Natural killer cell treated with Interleukin-12 subunit alpha and Interleukin-12 subunit beta and Interleukin-15 and Interleukin-18, amount 100 ng/mL, for 72 hours (primary cell): ENCODE measurements around the gene NMNAT2. TPM values are rescaled to one million over a fixed set of nuclear protein-coding genes. Genes with fewer than 3 reads are reported as not detected.
A peak's percentile ranks its signal among the peaks of the same experiment; 100 is the strongest.

Experiments used
- ATAC-seq, 2 donors: fragments of 150-1000 bp; cut with Tn5 transposase in 1 of 2; sonication (Bioruptor Pico), chemical (Tn5 transposase) in 1 of 2; 2 replicates each; pipeline ENCODE4 v1.10.0; 2021
- DNase-seq: peaks from one replicate; pipeline ENCODE4 v3.0.0; 2022; ENCODE audit warnings: low spot score
- H3K27ac Mint-ChIP-seq, 2 donors: 1 replicate in 1 of 2; 2 replicates in 1 of 2; pipeline ENCODE4 v1.8.0; 2022; ENCODE audit warnings: mixed read lengths in 2 of 2, mild to moderate bottlenecking in 1 of 2, moderate library complexity in 1 of 2
- H3K27me3 Mint-ChIP-seq, 2 donors: 1 replicate in 1 of 2; 2 replicates in 1 of 2; pipeline ENCODE4 v1.8.0; 2022; ENCODE audit warnings: mixed read lengths in 2 of 2
- H3K36me3 Mint-ChIP-seq: one replicate; pipeline ENCODE4 v1.8.0; 2022; ENCODE audit warnings: mixed read lengths
- H3K4me1 Mint-ChIP-seq, 2 donors: 1 replicate in 1 of 2; 2 replicates in 1 of 2; pipeline ENCODE4 v1.8.0; 2022; ENCODE audit warnings: low read depth in 2 of 2, mixed read lengths in 2 of 2, mild to moderate bottlenecking in 1 of 2
- H3K4me3 Mint-ChIP-seq: one replicate; pipeline ENCODE4 v1.8.0; 2022; ENCODE audit warnings: mixed read lengths
- H3K9me3 Mint-ChIP-seq: 2 replicates; pipeline ENCODE4 v1.8.0; 2022; ENCODE audit warnings: mixed read lengths
- total RNA-seq, 2 donors: library from RNA; stranded (reverse); gene quantifications; one replicate each; pipeline ENCODE4 v1.2.3, GENCODE V29; 2022

Gene NMNAT2
- total RNA-seq, 2 donors from 2014 or later = not detected

DNA sequence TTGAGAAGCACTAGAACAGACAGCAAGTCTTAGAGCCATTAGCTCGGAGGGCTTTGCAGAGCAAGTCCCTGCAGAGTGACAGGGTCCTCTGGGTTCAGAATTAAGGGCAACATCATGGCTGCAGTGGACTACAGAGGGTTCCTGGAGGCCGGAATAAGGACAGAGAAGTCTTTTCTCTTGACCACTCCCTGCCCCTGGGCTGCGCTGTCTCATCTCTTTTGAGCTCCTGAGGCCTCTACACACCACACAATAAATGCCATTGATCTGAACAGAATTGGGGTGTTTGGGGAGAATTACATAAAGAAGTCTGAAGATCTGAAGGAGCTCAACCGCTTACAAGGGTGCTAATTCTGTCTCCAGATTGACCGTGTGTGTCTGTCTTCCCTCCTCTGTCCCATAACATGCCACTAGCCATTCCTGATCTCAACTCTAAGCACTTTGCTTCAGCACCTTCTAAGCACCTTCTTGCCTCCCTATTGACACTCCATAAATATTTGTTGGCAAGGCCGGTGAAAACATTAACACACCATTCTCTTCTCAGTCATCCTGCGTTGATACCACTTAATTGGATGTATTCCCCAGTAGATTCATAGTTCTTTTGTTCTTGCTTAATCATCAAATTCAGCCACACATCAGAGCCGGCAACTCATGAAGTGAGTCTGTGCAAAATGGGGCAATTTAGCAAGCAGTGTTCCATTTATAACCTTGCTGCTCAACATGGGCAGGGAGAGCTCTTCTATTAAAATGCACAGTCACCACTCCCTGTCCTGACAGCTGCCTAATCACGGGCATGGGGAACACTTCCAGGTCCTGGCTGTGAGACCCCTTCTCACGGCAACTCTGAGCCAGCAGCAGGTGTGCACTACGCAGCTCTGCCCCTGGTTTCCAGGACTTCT lies 49.7 kb downstream of the NMNAT2 start:
- no peak overlapping the region for H3K27ac Mint-ChIP-seq
- H3K9me3 Mint-ChIP-seq = no peaks in the 10 kb centered on the region
- ATAC-seq = no peak
- H3K4me3 Mint-ChIP-seq = no peak overlapping the region
- no peak for DNase-seq
- no peaks in the 10 kb centered on the region for H3K4me1 Mint-ChIP-seq
- peaks cover 22 to 49% of the 10 kb centered on the region in 2 donors for H3K27me3 Mint-ChIP-seq
- H3K36me3 Mint-ChIP-seq = no peaks in the 10 kb centered on the region

DNA sequence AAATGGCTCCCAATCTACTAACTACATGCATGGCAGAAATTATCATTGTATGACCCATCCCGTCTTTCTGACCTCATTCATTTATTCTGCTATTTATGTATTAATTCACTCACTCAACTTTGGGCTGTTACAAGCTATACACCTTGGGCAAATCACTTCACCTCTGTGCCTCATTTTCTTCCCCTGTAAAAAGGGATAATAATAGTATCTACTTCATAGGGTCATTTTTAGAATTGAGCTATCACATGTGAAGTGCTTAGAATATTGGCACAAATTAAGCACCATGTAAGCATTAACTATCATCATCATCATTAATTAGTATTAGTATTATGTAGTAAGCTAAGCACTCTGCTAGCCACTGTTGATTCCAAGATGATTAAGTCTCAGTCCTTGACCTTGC lies 52.1 kb downstream of the NMNAT2 start:
- Mint-ChIP-seq H3K9me3 (no peaks in the 10 kb centered on the region), H3K36me3 (no peaks in the 10 kb centered on the region), H3K27ac (no peak overlapping the region), H3K4me1 (no peaks in the 10 kb centered on the region), H3K27me3 (peaks cover 22 to 54% of the 10 kb centered on the region in 2 donors), H3K4me3 (no peak overlapping the region)
- ATAC-seq (no peak), DNase-seq (no peak)

DNA sequence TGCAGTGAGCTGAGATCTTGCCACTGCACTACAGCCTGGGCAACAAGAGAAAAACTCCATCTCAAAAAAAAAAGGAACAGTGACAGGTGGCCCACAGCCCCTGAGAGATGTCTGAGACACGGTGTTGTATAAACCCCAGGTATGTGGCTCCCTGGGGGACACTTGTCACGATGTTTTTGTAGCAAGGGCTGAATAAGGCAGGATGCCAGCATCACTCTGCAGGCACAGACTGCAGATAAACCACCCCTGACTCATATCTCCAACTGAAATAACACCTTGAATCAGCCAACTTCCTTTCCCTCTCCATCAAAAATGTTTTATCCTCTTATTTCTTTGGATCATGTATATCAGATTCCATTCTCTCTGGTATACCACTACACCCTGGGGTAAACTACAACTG lies 52.5 kb downstream of the NMNAT2 start:
- Mint-ChIP-seq H3K4me3 (no peak overlapping the region), H3K27ac (no peak overlapping the region), H3K9me3 (no peaks in the 10 kb centered on the region), H3K36me3 (no peaks in the 10 kb centered on the region), H3K4me1 (no peaks in the 10 kb centered on the region), H3K27me3 (peaks cover 22 to 54% of the 10 kb centered on the region in 2 donors)
- DNase-seq = no peak
- ATAC-seq = no peak

DNA sequence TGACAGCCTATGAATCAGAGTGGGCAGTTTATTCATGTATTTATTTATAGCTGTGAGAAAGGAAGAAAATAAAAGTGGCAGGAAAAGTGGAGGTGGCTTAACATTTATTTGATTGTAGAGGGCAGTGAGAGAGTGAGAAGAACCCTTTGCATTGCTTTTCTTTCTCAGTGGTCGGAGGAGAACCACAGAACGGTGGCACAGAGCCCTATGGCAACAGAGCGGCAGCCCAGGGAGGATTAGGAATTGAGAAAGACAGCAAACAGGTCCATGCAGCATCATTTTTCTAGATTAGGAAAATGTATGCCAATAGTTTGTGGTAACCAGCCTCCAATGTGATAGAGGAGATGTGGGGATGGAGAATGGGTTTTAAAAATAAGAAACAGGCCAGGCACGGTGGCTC lies 53.1 kb downstream of the NMNAT2 start:
- ATAC-seq (no peak), DNase-seq (no peak)
- Mint-ChIP-seq H3K4me1 (no peaks in the 10 kb centered on the region), H3K9me3 (no peaks in the 10 kb centered on the region), H3K36me3 (no peaks in the 10 kb centered on the region), H3K4me3 (no peak overlapping the region), H3K27me3 (peaks cover 22 to 54% of the 10 kb centered on the region in 2 donors), H3K27ac (no peak overlapping the region)

DNA sequence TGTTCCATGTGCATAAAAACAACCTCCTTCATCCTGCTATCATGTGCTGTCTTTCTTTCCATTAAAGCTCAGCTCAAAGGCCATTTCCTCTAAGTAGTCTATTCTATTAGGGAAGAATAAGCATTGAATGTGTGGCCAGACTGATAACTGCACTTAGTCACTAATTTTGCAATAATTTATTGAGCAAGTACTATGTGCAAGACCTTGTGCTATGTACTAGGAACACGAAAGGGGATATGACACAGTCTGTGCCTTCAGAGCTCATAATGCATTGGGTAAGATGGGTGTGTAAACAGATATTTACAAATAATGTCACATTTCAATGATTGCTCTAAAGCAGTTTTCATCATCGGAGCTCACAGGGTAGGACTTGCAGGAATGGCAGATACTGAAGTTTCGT lies 54.2 kb downstream of the NMNAT2 start:
- Mint-ChIP-seq H3K4me1 (no peaks in the 10 kb centered on the region), H3K27ac (no peak overlapping the region), H3K36me3 (no peaks in the 10 kb centered on the region), H3K9me3 (no peaks in the 10 kb centered on the region), H3K27me3 (peaks cover 23 to 53% of the 10 kb centered on the region in 2 donors), H3K4me3 (no peak overlapping the region)
- DNase-seq (no peak), ATAC-seq (peak in 1 of 2 donors; percentile 55)

DNA sequence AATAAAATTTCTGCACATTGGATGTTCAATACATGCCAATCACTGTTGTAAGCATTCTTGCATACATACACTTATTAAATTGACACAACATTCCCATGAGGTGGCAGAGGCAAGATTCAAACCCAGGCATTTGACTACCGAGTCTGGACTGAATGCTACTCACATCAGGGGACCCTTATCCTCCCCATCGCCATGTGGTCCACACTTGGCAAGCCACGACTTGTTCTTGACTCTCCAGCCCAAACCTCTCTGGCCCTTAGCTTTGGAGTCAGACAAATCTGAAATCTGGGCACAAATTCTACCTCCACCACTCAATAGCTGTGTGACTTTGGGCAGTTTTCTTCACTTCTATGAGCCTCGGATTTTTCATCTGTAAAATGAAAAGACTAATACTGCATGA lies 57.1 kb downstream of the NMNAT2 start:
- DNase-seq = no peak
- Mint-ChIP-seq H3K9me3 (no peaks in the 10 kb centered on the region), H3K27ac (no peak overlapping the region), H3K27me3 (peaks cover 22 to 41% of the 10 kb centered on the region in 2 donors), H3K4me3 (no peak overlapping the region), H3K36me3 (no peaks in the 10 kb centered on the region), H3K4me1 (no peaks in the 10 kb centered on the region)
- no peak for ATAC-seq

DNA sequence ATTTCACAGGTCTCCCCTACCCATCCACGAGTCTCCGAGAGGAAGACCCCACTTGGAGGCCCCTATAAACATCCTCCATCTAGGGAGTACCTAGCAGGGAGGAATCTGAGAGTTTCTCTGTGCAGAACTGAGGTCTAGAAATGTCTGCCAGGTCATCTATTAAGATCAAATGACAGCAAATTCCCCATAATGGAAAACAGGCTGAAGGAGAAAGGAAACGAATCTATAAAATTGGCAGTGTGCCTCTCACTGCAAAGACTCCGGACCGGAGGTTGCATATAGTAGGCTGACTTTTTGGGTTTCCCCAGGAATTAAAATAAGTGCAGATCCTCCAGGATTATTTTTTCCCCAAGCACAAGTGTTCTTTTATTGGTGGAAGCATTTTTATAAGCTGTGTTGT lies 57.7 kb downstream of the NMNAT2 start:
- no peaks in the 10 kb centered on the region for H3K4me1 Mint-ChIP-seq
- H3K27me3 Mint-ChIP-seq = peaks cover 19 to 37% of the 10 kb centered on the region in 2 donors
- no peaks in the 10 kb centered on the region for H3K36me3 Mint-ChIP-seq
- ATAC-seq = no peak
- H3K9me3 Mint-ChIP-seq = no peaks in the 10 kb centered on the region
- no peak for DNase-seq
- H3K4me3 Mint-ChIP-seq = no peak overlapping the region
- no peak overlapping the region for H3K27ac Mint-ChIP-seq

DNA sequence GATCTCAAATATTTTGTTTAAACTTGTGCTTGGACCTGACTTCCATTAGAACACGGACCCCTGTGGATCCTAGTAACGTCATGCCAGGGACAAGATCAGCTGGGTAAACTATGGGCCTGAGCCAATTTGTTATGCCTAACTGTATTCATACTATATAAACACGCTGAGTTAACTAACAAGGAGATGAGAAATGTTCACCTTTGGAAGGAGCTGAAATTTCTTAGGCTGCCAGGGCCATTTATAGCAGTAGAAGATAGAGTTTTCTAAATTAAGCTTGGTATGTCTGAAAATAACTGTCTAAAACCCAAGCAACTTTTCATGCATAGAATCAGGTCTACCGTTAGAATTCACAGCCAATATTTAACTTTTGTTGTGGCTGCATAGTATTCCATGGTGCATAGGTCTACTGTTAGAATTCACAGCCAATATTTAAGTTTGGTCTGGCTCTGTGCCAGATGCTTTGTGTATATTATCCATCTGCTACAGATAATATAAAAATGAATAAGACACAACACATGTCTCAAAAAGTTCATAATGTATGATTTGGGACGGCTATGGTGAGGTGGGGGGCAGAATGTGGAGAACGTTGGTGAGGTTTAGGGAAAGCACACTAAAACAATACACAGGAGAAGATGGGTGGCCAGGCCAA lies 61.5 kb downstream of the NMNAT2 start:
- H3K9me3 Mint-ChIP-seq = no peaks in the 10 kb centered on the region
- no peak overlapping the region for H3K4me3 Mint-ChIP-seq
- no peak for ATAC-seq
- DNase-seq = no peak
- H3K4me1 Mint-ChIP-seq = no peaks in the 10 kb centered on the region
- H3K27me3 Mint-ChIP-seq = peaks cover 10 to 17% of the 10 kb centered on the region in 2 donors
- H3K27ac Mint-ChIP-seq = no peak overlapping the region
- no peaks in the 10 kb centered on the region for H3K36me3 Mint-ChIP-seq

DNA sequence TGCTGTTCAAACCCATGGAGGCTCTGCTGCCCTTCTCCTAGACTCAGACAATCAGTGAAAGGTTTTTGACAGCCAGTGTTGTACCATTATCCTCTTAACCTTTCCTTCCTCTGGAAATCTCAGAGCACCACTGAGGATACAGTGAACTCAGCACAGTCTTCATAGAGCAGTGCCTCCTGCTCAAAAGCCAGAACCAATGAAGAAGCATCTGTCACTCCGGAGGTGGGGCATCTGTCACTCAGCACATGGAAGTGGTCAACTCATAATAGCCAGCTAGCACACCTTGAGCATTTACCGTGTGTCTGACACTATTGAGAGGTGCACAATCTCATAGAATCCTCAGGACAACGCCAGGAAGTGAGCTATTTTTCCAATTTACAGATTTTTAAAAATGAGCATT lies 62.4 kb downstream of the NMNAT2 start:
- no peaks in the 10 kb centered on the region for H3K9me3 Mint-ChIP-seq
- ATAC-seq (peak in 1 of 2 donors; percentile 33), DNase-seq (no peak)
- peaks cover 10 to 17% of the 10 kb centered on the region in 2 donors for H3K27me3 Mint-ChIP-seq
- H3K4me1 Mint-ChIP-seq = no peaks in the 10 kb centered on the region
- no peak overlapping the region for H3K4me3 Mint-ChIP-seq
- no peak overlapping the region for H3K27ac Mint-ChIP-seq
- no peaks in the 10 kb centered on the region for H3K36me3 Mint-ChIP-seq

DNA sequence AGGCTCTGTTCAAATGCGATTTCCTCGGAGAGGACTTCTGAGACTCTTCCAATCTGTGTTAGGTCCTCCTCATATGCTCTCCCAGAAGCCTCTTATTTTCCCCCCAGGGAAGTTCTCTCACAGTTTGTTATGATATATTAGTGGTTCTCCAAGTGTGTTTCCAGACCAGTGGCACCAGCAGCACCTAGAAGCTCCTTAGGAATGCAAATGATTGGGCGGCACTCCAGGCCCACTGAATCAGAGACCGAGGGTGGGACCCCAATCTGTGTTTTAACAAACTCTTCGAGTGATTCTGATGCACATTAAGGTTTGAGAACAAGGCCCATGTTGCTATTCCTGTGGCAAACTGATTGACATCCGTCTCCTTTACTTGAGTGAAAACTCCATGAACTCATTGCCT lies 63.0 kb downstream of the NMNAT2 start:
- DNase-seq = no peak
- Mint-ChIP-seq H3K27me3 (peaks cover 10 to 19% of the 10 kb centered on the region in 2 donors), H3K4me3 (no peak overlapping the region), H3K36me3 (no peaks in the 10 kb centered on the region), H3K4me1 (no peaks in the 10 kb centered on the region), H3K9me3 (no peaks in the 10 kb centered on the region), H3K27ac (no peak overlapping the region)
- ATAC-seq = no peak

DNA sequence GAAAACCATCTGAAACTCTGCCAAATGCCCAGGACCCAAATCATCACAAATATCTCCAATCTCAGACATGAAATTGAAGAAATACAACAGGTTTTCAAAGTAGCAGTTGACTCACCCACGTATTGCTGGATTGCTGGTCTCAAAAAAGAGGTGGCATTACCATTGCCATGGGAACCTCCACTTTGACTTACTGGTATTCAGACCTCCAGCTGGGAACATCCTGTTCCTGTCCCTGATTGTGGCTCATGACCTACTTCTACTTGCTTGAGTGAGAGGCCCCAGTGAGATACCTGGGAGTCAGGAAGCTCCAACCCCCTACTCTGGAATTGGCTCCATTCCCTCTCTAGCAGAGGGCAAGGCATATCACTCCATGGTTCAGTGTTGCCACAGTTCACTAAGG lies 64.6 kb downstream of the NMNAT2 start:
- Mint-ChIP-seq H3K36me3 (no peaks in the 10 kb centered on the region), H3K4me1 (no peaks in the 10 kb centered on the region), H3K27ac (no peak overlapping the region), H3K9me3 (no peaks in the 10 kb centered on the region), H3K27me3 (peaks cover 14 to 23% of the 10 kb centered on the region in 2 donors), H3K4me3 (no peak overlapping the region)
- DNase-seq (no peak), ATAC-seq (no peak)

DNA sequence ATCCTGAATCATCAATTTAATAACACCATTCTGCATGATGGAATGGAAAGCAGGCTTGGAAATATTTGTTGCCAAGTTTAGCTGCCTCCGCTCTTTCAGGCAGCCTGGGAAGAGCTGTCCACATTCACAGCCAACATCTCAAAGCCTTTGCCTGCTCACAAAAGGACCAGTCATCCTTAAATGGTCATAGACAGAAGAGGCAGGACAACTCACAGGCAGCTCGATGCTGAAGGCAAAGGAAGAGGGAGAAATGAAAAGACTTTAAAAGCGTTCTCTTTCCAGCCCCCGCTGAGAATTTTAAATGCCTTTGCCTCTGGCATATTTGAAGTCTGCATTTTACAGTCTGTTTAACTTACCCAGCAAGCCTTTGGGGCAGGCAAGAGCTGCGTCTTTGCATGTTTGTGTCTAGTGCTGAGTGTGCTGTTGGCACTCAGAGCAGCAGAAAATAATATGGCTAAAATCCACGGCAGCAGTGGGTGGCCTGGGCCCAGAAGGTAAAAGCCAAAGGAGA lies 68.9 kb downstream of the NMNAT2 start:
- peaks cover 22 to 29% of the 10 kb centered on the region in 2 donors for H3K27me3 Mint-ChIP-seq
- DNase-seq (no peak), ATAC-seq (no peak)
- no peaks in the 10 kb centered on the region for H3K36me3 Mint-ChIP-seq
- no peaks in the 10 kb centered on the region for H3K9me3 Mint-ChIP-seq
- H3K4me1 Mint-ChIP-seq = no peaks in the 10 kb centered on the region
- no peak overlapping the region for H3K27ac Mint-ChIP-seq
- H3K4me3 Mint-ChIP-seq = no peak overlapping the region

DNA sequence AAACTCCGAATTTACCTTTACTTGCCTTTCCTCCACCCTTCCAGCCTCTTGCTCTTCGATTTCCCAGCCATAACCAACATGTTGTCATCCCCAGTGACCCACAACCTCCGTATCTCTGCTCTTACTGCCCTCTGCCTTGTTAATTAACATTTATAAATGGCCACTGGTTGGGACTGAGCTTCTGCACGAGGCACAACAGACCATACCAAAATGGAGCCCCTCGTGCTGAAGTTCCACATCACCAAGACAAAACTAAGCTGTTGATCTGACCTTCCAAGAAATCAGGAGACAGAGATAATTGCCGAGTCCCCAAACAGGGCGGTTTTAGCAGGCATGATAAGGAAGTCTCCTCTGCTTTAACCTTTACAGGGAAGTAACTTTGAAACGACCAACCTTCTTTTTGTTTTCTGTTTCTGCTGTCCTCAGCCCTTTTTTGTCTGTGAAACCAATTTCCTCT lies 71.9 kb downstream of the NMNAT2 start:
- no peaks in the 10 kb centered on the region for H3K4me1 Mint-ChIP-seq
- no peak for ATAC-seq
- peaks cover 25 to 37% of the 10 kb centered on the region in 2 donors for H3K27me3 Mint-ChIP-seq
- H3K4me3 Mint-ChIP-seq = no peak overlapping the region
- peak overlapping the region in 1 of 2 donors; percentile 19 for H3K27ac Mint-ChIP-seq
- H3K9me3 Mint-ChIP-seq = no peaks in the 10 kb centered on the region
- DNase-seq = no peak
- H3K36me3 Mint-ChIP-seq = no peaks in the 10 kb centered on the region

DNA sequence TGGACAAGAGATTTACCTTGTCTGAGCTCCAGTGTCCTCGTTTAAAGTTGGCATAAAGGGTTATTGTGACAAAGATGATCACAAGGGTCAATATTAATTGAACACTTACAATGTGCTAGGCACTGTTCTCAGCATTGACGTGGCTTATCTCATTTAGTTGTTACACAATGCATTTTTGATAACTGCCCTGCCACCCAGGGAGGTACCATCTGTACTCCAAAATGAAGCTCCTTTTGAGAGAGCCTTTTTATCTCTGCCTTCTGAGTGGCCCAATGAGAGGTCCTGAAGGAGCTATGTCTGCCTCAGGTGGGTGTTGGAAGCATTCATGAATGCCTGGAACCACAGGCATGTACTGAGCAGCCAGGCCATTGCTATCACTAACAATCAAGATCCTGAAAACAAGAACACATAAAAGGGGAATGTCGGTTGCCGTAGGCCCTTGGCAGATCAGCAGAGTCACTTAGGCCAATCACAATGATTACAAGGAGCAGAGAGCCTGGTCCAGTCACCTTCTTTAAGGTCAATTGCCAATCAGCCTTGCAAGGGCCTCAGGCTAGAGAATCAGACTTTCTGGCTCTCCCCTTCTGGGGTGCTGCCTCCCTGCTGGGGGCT lies 78.5 kb downstream of the NMNAT2 start:
- Mint-ChIP-seq H3K9me3 (no peaks in the 10 kb centered on the region), H3K4me1 (no peaks in the 10 kb centered on the region)
- ATAC-seq = no peak

More for the DNA sequence above, 78.5 kb downstream of the NMNAT2 start:
- no peaks in the 10 kb centered on the region for H3K36me3 Mint-ChIP-seq
- no peak overlapping the region for H3K27ac Mint-ChIP-seq
- H3K27me3 Mint-ChIP-seq = peaks cover 7 to 13% of the 10 kb centered on the region in 2 donors
- H3K4me3 Mint-ChIP-seq = no peak overlapping the region
- DNase-seq = no peak
